Activated CD4-positive, alpha-beta T cell treated with anti-CD3 and anti-CD28 coated beads, Interleukin-2, amount 10 ng/mL, durations not matched to agents 24 days and 14 days (primary cell): Measurements from ENCODE around the gene CELF6. TPM values are rescaled to one million over a fixed set of nuclear protein-coding genes. Genes with fewer than 3 reads are reported as not detected.

ENCODE experiments used
- DNase-seq: peaks from one replicate; pipeline ENCODE4 v3.0.0; 2022
- H3K27ac Mint-ChIP-seq: one replicate; pipeline ENCODE4 v1.8.0; 2022; ENCODE audit warnings: mild to moderate bottlenecking, mixed read lengths
- H3K27me3 Mint-ChIP-seq: one replicate; pipeline ENCODE4 v1.8.0; 2022; ENCODE audit warnings: mixed read lengths
- H3K36me3 Mint-ChIP-seq: one replicate; pipeline ENCODE4 v1.8.0; 2022; ENCODE audit warnings: low read depth, mild to moderate bottlenecking, mixed read lengths
- H3K4me1 Mint-ChIP-seq: one replicate; pipeline ENCODE4 v1.8.0; 2021; ENCODE audit warnings: mixed read lengths
- H3K4me3 Mint-ChIP-seq: one replicate; pipeline ENCODE4 v1.8.0; 2022; ENCODE audit warnings: mild to moderate bottlenecking, moderate library complexity, mixed read lengths
- H3K9me3 Mint-ChIP-seq: one replicate; pipeline ENCODE4 v1.8.0; 2021; ENCODE audit warnings: mixed read lengths
- intact Hi-C: fragments of 100-400 bp; cut with micrococcal nuclease; formaldehyde crosslinking; loops from one replicate; pipeline ENCODE4 v1.15.1; 2023
- total RNA-seq: library from RNA; stranded (reverse); gene quantifications from 2 replicates; pipeline ENCODE4 v1.2.3, GENCODE V29; 2022

CELF6 gene
- total RNA-seq, 1 donor from 2014 or later = 0.21 TPM

- Mint-ChIP-seq H3K4me3 (peak overlapping the region; percentile 84), H3K27ac (peak overlapping the region; percentile 95), H3K9me3 (no peaks in the 10 kb centered on the region), H3K27me3 (peaks cover 2% of the 10 kb centered on the region), H3K36me3 (peaks cover 25% of the 10 kb centered on the region), H3K4me1 (peaks cover 44% of the 10 kb centered on the region)
- intact Hi-C loops = loop anchor here (1.0 kb wide), 2 partner anchors 9 to 35 kb away; partner anchors contain the start of gene PARP6
- peak; percentile 92 for DNase-seq
Observed at GRCh38 chr15:72237029-72237852, 82.7 kb downstream of the CELF6 start.

GRCh38 chr15:72236381-72237003 is 83.5 kb downstream of the CELF6 start:
- DNase-seq = no peak
- peak overlapping the region; percentile 84 for H3K4me3 Mint-ChIP-seq
- H3K27ac Mint-ChIP-seq = peak overlapping the region; percentile 95
- intact Hi-C loops = loop anchor here (1.0 kb wide), 2 partner anchors 8 to 36 kb away; partner anchors contain the start of gene PARP6
- H3K4me1 Mint-ChIP-seq = peaks cover 51% of the 10 kb centered on the region
- no peaks in the 10 kb centered on the region for H3K9me3 Mint-ChIP-seq
- peaks cover 2% of the 10 kb centered on the region for H3K27me3 Mint-ChIP-seq
- peaks cover 17% of the 10 kb centered on the region for H3K36me3 Mint-ChIP-seq

- DNase-seq = no peak
- peaks cover 50% of the 10 kb centered on the region for H3K4me1 Mint-ChIP-seq
- H3K27ac Mint-ChIP-seq = no peak overlapping the region
- peaks cover 2% of the 10 kb centered on the region for H3K27me3 Mint-ChIP-seq
- no peaks in the 10 kb centered on the region for H3K9me3 Mint-ChIP-seq
- intact Hi-C loops = no loop called here
- H3K36me3 Mint-ChIP-seq = peaks cover 12% of the 10 kb centered on the region
- H3K4me3 Mint-ChIP-seq = no peak overlapping the region
Observed at GRCh38 chr15:72235298-72235697, 84.7 kb downstream of the CELF6 start.

Other genes with a start within 250 kb of the CELF6 start
- gene MYO9A, start 202.0 kb downstream of the CELF6 start, total RNA-seq = 19.4 and 21.3 TPM in 2 replicates
- 1.5 and 1.7 TPM in 2 replicates for gene SENP8, start 201.8 kb downstream of the CELF6 start, total RNA-seq
- gene GRAMD2A, start 122.4 kb downstream of the CELF6 start, total RNA-seq = 0.21 TPM in 1 of 2 replicates, not detected in the other
- 2,437 and 2,525 TPM in 2 replicates for gene PKM, start 89.0 kb downstream of the CELF6 start, total RNA-seq
- 69.7 and 78.6 TPM in 2 replicates for gene PARP6, start 47.6 kb downstream of the CELF6 start, total RNA-seq
- 54.3 and 59.4 TPM in 2 replicates for gene HEXA, start 55.9 kb upstream of the CELF6 start, total RNA-seq
- not detected in 2 replicates for gene TMEM202, start 78.1 kb upstream of the CELF6 start, total RNA-seq
- gene ARIH1, start 154.2 kb upstream of the CELF6 start, total RNA-seq = 140 and 141 TPM in 2 replicates